GM10847 (cell line): ENCODE results near the gene C14orf132.

Experiments
- POLR2A ChIP-seq: IDR thresholded peaks from 2 replicates; pipeline ENCODE4 v1.6.1; 2011; ENCODE audit not compliant: insufficient read length; ENCODE audit errors: extremely low read depth

C14orf132 gene

GRCh38 chr14:96035456-96035855 lies 3.7 kb upstream of the C14orf132 start:
- no peak for TF ChIP-seq POLR2A

- TF ChIP-seq POLR2A: no peak
These were observed 1.1 kb upstream of the C14orf132 start for GRCh38 chr14:96037891-96038557.

GRCh38 chr14:96038558-96038919 lies 623 bp upstream of the C14orf132 start:
- TF ChIP-seq POLR2A: no peak

- TF ChIP-seq POLR2A: no peak
These were observed 610 bp downstream of the C14orf132 start for GRCh38 chr14:96039633-96040311.

GRCh38 chr14:96040828-96041371 lies 1.7 kb downstream of the C14orf132 start:
- TF ChIP-seq POLR2A: no peak

- no peak for TF ChIP-seq POLR2A
These were observed 3.2 kb downstream of the C14orf132 start for GRCh38 chr14:96042248-96042930.

GRCh38 chr14:96046630-96047029 lies 7.5 kb downstream of the C14orf132 start:
- TF ChIP-seq POLR2A: no peak

- no peak for TF ChIP-seq POLR2A
These were observed 7.9 kb downstream of the C14orf132 start for GRCh38 chr14:96047101-96047500.

- no peak for TF ChIP-seq POLR2A
These were observed 10.8 kb downstream of the C14orf132 start for GRCh38 chr14:96049932-96050331.

- no peak for TF ChIP-seq POLR2A
These were observed 11.3 kb downstream of the C14orf132 start for GRCh38 chr14:96050482-96050881.

- no peak for TF ChIP-seq POLR2A
These were observed 12.1 kb downstream of the C14orf132 start for GRCh38 chr14:96051231-96051630.

GRCh38 chr14:96051642-96052540 lies 12.7 kb downstream of the C14orf132 start:
- TF ChIP-seq POLR2A: no peak

GRCh38 chr14:96052541-96053247 lies 13.5 kb downstream of the C14orf132 start:
- no peak for TF ChIP-seq POLR2A

- TF ChIP-seq POLR2A: no peak
These were observed 14.1 kb downstream of the C14orf132 start for GRCh38 chr14:96053248-96053599.
